HEK293 (cell line): ENCODE measurements around the gene EME1.

ENCODE experiments used
- CTCF ChIA-PET: fragments of 350-600 bp; formaldehyde crosslinking; extraction: SDS; loops from one replicate; lab custom pipeline; 2021; ENCODE audit warnings: antibody characterized with exemption; lab: Yijun Ruan, JAX
- POLR2A ChIA-PET: fragments of 300-600 bp; formaldehyde crosslinking; extraction: SDS; loops from one replicate; lab custom pipeline; 2020; ENCODE audit warnings: antibody characterized with exemption, inconsistent platforms; lab: Yijun Ruan, JAX
- H3K27ac ChIP-seq: fragments of 200-500 bp; sonication (Bioruptor generic); 2 replicates; pipeline ENCODE4 v1.5.1; 2014; ENCODE audit warnings: low read depth, low read length, control low read depth, inconsistent platforms; ENCODE audit errors: extremely low read depth
- H3K36me3 ChIP-seq, 2 experiments: fragments of 200-500 bp in 1 of 2; sonication (Bioruptor generic) in 1 of 2; 1 replicate in 1 of 2; 2 replicates in 1 of 2; pipeline ENCODE4 v1.5.1; 2014 to 2017; ENCODE audit warnings: inconsistent platforms in 2 of 2, low read length in 2 of 2; ENCODE audit not compliant: control insufficient read depth in 2 of 2, insufficient read depth in 1 of 2
- H3K4me1 ChIP-seq: fragments of 200-500 bp; sonication (Bioruptor generic); 2 replicates; pipeline ENCODE4 v1.5.1; 2014; ENCODE audit warnings: mild to moderate bottlenecking, low read length, inconsistent platforms; ENCODE audit not compliant: control insufficient read depth, insufficient read depth
- H3K4me3 ChIP-seq: 2 replicates; pipeline ENCODE4 v1.5.1; 2011; ENCODE audit warnings: low read depth, mild to moderate bottlenecking, control low read depth, low read length, moderate library complexity
- H3K9me3 ChIP-seq: fragments of 200-500 bp; sonication (Bioruptor generic); 2 replicates; pipeline ENCODE4 v1.5.1; 2014; ENCODE audit warnings: low read depth, low read length, inconsistent platforms; ENCODE audit not compliant: control insufficient read depth, insufficient read depth
- GLIS2 ChIP-seq: fragments of 450-650 bp; formaldehyde crosslinking; IDR thresholded peaks from 2 replicates; pipeline ENCODE4 v1.5.1; 2016; ENCODE audit warnings: missing biosample characterization, missing genetic modification characterization
- KLF10 ChIP-seq: fragments of 450-650 bp; IDR thresholded peaks from 2 replicates; pipeline ENCODE4 v1.5.1; 2018; ENCODE audit warnings: missing biosample characterization, mild to moderate bottlenecking, missing genetic modification characterization
- KLF9 ChIP-seq: fragments of 450-650 bp; formaldehyde crosslinking; IDR thresholded peaks from 2 replicates; pipeline ENCODE4 v1.5.1; 2016; ENCODE audit warnings: missing biosample characterization, missing genetic modification characterization, low read depth
- PRDM1 ChIP-seq: fragments of 450-650 bp; formaldehyde crosslinking; IDR thresholded peaks from 2 replicates; pipeline ENCODE4; 2016; ENCODE audit warnings: missing biosample characterization, missing genetic modification characterization
- REPIN1 ChIP-seq: fragments of 450-650 bp; formaldehyde crosslinking; IDR thresholded peaks from 2 replicates; pipeline ENCODE4 v1.5.1; 2017; ENCODE audit warnings: missing biosample characterization, missing genetic modification characterization, low read depth
- SP7 ChIP-seq: fragments of 450-650 bp; formaldehyde crosslinking; IDR thresholded peaks from 2 replicates; pipeline ENCODE4 v1.5.1; 2016; ENCODE audit warnings: missing biosample characterization, missing genetic modification characterization
- YY2 ChIP-seq: fragments of 450-650 bp; formaldehyde crosslinking; IDR thresholded peaks from 2 replicates; pipeline ENCODE4 v1.5.1; 2016; ENCODE audit warnings: missing biosample characterization, missing genetic modification characterization
- ZBTB1 ChIP-seq: fragments of 450-650 bp; formaldehyde crosslinking; IDR thresholded peaks from 2 replicates; pipeline ENCODE4 v1.5.1; 2016; ENCODE audit warnings: missing biosample characterization, missing genetic modification characterization
- ZFHX2 ChIP-seq: fragments of 450-650 bp; formaldehyde crosslinking; conservative IDR thresholded peaks from 2 replicates; pipeline ENCODE4 v1.5.1; 2016; ENCODE audit warnings: missing biosample characterization, missing genetic modification characterization
- ZFP37 ChIP-seq: fragments of 450-650 bp; formaldehyde crosslinking; IDR thresholded peaks from 2 replicates; pipeline ENCODE4 v1.5.1; 2016; ENCODE audit warnings: missing biosample characterization, missing genetic modification characterization
- ZNF112 ChIP-seq: fragments of 450-650 bp; formaldehyde crosslinking; IDR thresholded peaks from 2 replicates; pipeline ENCODE4 v1.5.0; 2017; ENCODE audit warnings: missing biosample characterization, missing genetic modification characterization
- ZNF19 ChIP-seq: fragments of 450-650 bp; formaldehyde crosslinking; IDR thresholded peaks from 2 replicates; pipeline ENCODE4; 2016; ENCODE audit warnings: missing biosample characterization, missing genetic modification characterization, low read depth
- ZNF311 ChIP-seq: fragments of 450-650 bp; formaldehyde crosslinking; IDR thresholded peaks from 2 replicates; pipeline ENCODE4 v1.5.1; 2017; ENCODE audit warnings: missing biosample characterization, missing genetic modification characterization, borderline replicate concordance
- ZNF335 ChIP-seq: fragments of 450-650 bp; formaldehyde crosslinking; conservative IDR thresholded peaks from 2 replicates; pipeline ENCODE4 v1.5.1; 2016; ENCODE audit warnings: missing biosample characterization, missing genetic modification characterization
- ZNF473 ChIP-seq: fragments of 450-650 bp; formaldehyde crosslinking; IDR thresholded peaks from 2 replicates; pipeline ENCODE4 v1.5.1; 2017; ENCODE audit warnings: missing biosample characterization, missing genetic modification characterization
- ZNF501 ChIP-seq: fragments of 450-650 bp; formaldehyde crosslinking; IDR thresholded peaks from 2 replicates; pipeline ENCODE4 v1.5.1; 2016; ENCODE audit warnings: missing biosample characterization, missing genetic modification characterization
- ZNF521 ChIP-seq: fragments of 450-650 bp; formaldehyde crosslinking; IDR thresholded peaks from 2 replicates; pipeline ENCODE4 v1.5.1; 2017; ENCODE audit warnings: missing biosample characterization, mild to moderate bottlenecking, missing genetic modification characterization
- ZNF549 ChIP-seq: fragments of 450-650 bp; IDR thresholded peaks from 2 replicates; pipeline ENCODE4 v1.5.1; 2018; ENCODE audit warnings: missing biosample characterization, missing genetic modification characterization, mild to moderate bottlenecking, inconsistent platforms, moderate library complexity
- ZNF558 ChIP-seq: fragments of 450-650 bp; formaldehyde crosslinking; IDR thresholded peaks from 2 replicates; pipeline ENCODE4 v1.5.1; 2016; ENCODE audit warnings: missing biosample characterization, missing genetic modification characterization
- ZNF561 ChIP-seq: fragments of 450-650 bp; IDR thresholded peaks from 2 replicates; pipeline ENCODE4 v1.5.1; 2018; ENCODE audit warnings: missing biosample characterization, missing genetic modification characterization, borderline replicate concordance
- ZNF660 ChIP-seq: fragments of 450-650 bp; IDR thresholded peaks from 2 replicates; pipeline ENCODE4 v1.5.1; 2018; ENCODE audit warnings: missing biosample characterization, mild to moderate bottlenecking, missing genetic modification characterization
- ZNF670 ChIP-seq: fragments of 450-650 bp; formaldehyde crosslinking; IDR thresholded peaks from 2 replicates; pipeline ENCODE4 v1.5.1; 2016; ENCODE audit warnings: missing biosample characterization, missing genetic modification characterization, low read depth
- ZNF701 ChIP-seq: fragments of 450-650 bp; formaldehyde crosslinking; IDR thresholded peaks from 2 replicates; pipeline ENCODE4 v1.5.1; 2016; ENCODE audit warnings: missing biosample characterization, missing genetic modification characterization
- ZNF785 ChIP-seq: fragments of 450-650 bp; formaldehyde crosslinking; IDR thresholded peaks from 2 replicates; pipeline ENCODE4 v1.5.1; 2016; ENCODE audit warnings: missing biosample characterization, missing genetic modification characterization
- ZXDB ChIP-seq: fragments of 450-650 bp; formaldehyde crosslinking; IDR thresholded peaks from 2 replicates; pipeline ENCODE4 v1.5.1; 2016; ENCODE audit warnings: missing biosample characterization, missing genetic modification characterization
- TF ChIP-seq, protein P1 (sequence below): fragments of 450-650 bp; formaldehyde crosslinking; IDR thresholded peaks from 2 replicates; pipeline ENCODE4 v1.5.1; 2016; ENCODE audit warnings: missing biosample characterization, missing genetic modification characterization
- TF ChIP-seq, protein P2 (sequence below): fragments of 450-650 bp; formaldehyde crosslinking; IDR thresholded peaks from 2 replicates; pipeline ENCODE4 v1.5.1; 2017; ENCODE audit warnings: missing biosample characterization, missing genetic modification characterization
- TF ChIP-seq, protein P3 (sequence below): fragments of 450-650 bp; formaldehyde crosslinking; IDR thresholded peaks from 2 replicates; pipeline ENCODE4 v1.5.1; 2016; ENCODE audit warnings: missing biosample characterization, missing genetic modification characterization

Gene EME1

DNA sequence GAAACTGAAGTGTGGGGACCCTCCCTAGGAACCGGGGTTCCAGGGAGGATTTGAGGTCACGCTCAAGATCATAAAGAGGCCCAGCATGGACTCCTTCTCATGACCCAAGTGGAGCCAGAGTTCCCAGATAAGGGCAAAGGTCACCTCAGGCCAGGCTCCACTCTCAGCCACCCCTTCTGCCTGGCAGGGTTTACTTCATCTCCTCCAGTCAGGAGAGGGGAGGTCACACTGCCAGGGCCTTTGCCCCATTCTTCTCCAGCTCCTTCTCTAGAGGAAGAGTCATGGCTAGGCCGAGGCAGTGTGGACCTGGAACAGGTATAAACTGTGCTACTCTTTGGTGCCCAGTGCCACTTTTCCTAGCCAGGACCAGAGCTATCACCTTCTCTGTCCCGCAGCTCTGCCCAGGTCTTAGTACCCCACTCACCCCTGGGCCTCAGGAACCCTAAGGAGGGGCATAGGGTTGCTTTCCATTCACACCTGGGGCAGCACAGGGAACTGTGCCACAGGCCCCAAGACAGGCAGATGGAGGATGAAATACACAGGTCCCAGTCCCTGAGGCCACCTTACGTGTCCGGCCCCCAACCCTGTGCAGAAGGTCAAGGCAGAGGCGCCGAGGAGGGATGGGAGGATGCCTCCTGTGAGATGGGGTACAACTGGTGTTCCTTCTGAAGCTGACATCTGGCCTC is 52.1 kb downstream of the EME1 start:
- POLR2A ChIA-PET = interaction anchor here (0.9 to 1.5 kb wide), 2 partner anchors 10 to 35 kb away, joined by 3 to 4 read pairs; no protein-coding TSS in a partner anchor
- H3K27ac ChIP-seq = peak overlapping the region; percentile 71; the same call in 1 of the 2 replicates
- H3K9me3 ChIP-seq = no peaks in the 10 kb centered on the region
- H3K36me3 ChIP-seq = peaks cover 0 to 5% of the 10 kb centered on the region in 2 experiments; a peak in 1 of 3 replicates
- no peak overlapping the region for H3K4me3 ChIP-seq
- peaks cover 10% of the 10 kb centered on the region; the same call in 1 of the 2 replicates for H3K4me1 ChIP-seq
- TF ChIP-seq YY2 (tag by site-specific recombination) = no peak
- TF ChIP-seq KLF9 (tag by site-specific recombination) = no peak
- TF ChIP-seq, protein P1, sequence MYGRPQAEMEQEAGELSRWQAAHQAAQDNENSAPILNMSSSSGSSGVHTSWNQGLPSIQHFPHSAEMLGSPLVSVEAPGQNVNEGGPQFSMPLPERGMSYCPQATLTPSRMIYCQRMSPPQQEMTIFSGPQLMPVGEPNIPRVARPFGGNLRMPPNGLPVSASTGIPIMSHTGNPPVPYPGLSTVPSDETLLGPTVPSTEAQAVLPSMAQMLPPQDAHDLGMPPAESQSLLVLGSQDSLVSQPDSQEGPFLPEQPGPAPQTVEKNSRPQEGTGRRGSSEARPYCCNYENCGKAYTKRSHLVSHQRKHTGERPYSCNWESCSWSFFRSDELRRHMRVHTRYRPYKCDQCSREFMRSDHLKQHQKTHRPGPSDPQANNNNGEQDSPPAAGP = no peak
- peak; percentile 92 for TF ChIP-seq ZNF558 (tag by site-specific recombination)
- 0 out of 2 replicates have a peak, but pooled peaks have one; percentile 8 for TF ChIP-seq ZXDB
- no peak for TF ChIP-seq ZNF19
- no peak for TF ChIP-seq REPIN1 (tag by site-specific recombination)
- TF ChIP-seq ZNF335 (tag by site-specific recombination) = no peak
- TF ChIP-seq, all 188 proteins: peak for 2
- CTCF ChIA-PET = interaction anchor here (0.5 to 9.9 kb wide), 3 partner anchors 9 to 1540 kb away, joined by 3 to 71 read pairs (median 6); partner anchors contain the start of gene LRRC59

DNA sequence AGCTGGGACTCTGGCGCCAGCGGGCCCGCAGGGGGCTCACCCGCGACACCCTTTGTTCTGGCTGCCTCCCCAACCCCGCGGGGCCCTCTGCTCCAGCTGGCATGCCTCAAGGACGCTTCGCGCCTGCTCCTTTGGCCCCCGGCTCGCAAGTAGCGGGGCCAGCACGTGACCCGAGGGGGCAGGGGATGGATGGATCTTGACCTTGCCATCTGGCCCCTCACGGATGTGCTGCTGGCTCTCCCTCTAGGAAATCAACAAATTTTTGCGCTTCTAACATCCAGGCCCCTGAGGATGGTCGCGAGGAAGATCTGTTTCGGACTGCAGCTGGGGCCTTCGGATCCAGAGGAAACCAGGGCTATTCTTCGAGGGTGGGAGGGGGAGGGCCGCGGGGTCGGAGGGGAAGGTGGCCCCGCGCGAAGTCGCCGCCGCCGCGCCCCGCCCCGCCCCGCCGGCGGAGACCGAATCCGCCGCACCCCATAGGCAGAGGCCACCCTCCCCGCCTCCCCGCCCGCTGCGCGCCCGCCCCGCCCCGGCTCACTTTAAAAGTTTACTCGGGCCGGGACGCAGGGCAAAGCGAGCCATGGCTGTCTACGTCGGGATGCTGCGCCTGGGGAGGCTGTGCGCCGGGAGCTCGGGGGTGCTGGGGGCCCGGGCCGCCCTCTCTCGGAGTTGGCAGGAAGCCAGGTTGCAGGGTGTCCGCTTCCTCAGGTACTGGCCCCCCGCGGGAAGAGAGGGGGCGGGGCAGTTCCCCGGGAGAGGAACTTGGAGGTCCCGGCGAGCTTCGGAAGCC is 52.8 kb downstream of the EME1 start, which contains the start of gene ACSF2:
Gene ACSF2, plus strand, starts transcription at position 537 of the 790 bp plus-strand sequence. Its CDS starts 44 bp downstream, at position 581.
- CTCF ChIA-PET = interaction anchor here (0.5 to 9.9 kb wide), 4 partner anchors 10 to 1540 kb away, joined by 3 to 71 read pairs (median 5); partner anchors contain the start of gene LRRC59
- H3K36me3 ChIP-seq = peaks cover 0 to 5% of the 10 kb centered on the region in 2 experiments; a peak in 1 of 3 replicates
- peak within 1 kb of the TSS; percentile 71 for H3K27ac ChIP-seq
- no peaks in the 10 kb centered on the region for H3K9me3 ChIP-seq
- POLR2A ChIA-PET = interaction anchor here (0.5 to 1.5 kb wide), 12 partner anchors 10 to 265 kb away, joined by 3 to 11 read pairs (median 4); partner anchors contain the start of genes LRRC59 and RSAD1
- peaks cover 10% of the 10 kb centered on the region; the same call in 1 of the 2 replicates for H3K4me1 ChIP-seq
- H3K4me3 ChIP-seq = peak within 1 kb of the TSS; percentile 72
- TF ChIP-seq ZNF521 (no peak), ZNF670 (tag by site-specific recombination) (no peak), ZNF660 (tag by site-specific recombination) (0 out of 2 replicates have a peak, but pooled peaks have one; percentile 50), ZNF112 (tag by site-specific recombination) (no peak), SP7 (0 out of 2 replicates have a peak, but pooled peaks have one; percentile 31), ZNF701 (no peak), KLF10 (tag by site-specific recombination) (peak; percentile 63; the same call in 1 of the 2 replicates), ZNF785 (no peak), ZBTB1 (tag by site-specific recombination) (no peak), ZNF311 (tag by site-specific recombination) (no peak), ZFHX2 (tag by site-specific recombination) (no peak), ZNF501 (tag by site-specific recombination) (no peak), ZFP37 (tag by site-specific recombination) (no peak), GLIS2 (tag by site-specific recombination) (peak; percentile 81), PRDM1 (tag by site-specific recombination) (no peak), ZNF473 (no peak), ZNF561 (tag by site-specific recombination) (no peak; the same call in 1 of the 2 replicates), ZNF549 (tag by site-specific recombination) (no peak)
- TF ChIP-seq, protein P2, sequence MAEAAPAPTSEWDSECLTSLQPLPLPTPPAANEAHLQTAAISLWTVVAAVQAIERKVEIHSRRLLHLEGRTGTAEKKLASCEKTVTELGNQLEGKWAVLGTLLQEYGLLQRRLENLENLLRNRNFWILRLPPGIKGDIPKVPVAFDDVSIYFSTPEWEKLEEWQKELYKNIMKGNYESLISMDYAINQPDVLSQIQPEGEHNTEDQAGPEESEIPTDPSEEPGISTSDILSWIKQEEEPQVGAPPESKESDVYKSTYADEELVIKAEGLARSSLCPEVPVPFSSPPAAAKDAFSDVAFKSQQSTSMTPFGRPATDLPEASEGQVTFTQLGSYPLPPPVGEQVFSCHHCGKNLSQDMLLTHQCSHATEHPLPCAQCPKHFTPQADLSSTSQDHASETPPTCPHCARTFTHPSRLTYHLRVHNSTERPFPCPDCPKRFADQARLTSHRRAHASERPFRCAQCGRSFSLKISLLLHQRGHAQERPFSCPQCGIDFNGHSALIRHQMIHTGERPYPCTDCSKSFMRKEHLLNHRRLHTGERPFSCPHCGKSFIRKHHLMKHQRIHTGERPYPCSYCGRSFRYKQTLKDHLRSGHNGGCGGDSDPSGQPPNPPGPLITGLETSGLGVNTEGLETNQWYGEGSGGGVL (tag by site-specific recombination) = peak; percentile 45; the same call in 1 of the 2 replicates
- TF ChIP-seq, protein P3, sequence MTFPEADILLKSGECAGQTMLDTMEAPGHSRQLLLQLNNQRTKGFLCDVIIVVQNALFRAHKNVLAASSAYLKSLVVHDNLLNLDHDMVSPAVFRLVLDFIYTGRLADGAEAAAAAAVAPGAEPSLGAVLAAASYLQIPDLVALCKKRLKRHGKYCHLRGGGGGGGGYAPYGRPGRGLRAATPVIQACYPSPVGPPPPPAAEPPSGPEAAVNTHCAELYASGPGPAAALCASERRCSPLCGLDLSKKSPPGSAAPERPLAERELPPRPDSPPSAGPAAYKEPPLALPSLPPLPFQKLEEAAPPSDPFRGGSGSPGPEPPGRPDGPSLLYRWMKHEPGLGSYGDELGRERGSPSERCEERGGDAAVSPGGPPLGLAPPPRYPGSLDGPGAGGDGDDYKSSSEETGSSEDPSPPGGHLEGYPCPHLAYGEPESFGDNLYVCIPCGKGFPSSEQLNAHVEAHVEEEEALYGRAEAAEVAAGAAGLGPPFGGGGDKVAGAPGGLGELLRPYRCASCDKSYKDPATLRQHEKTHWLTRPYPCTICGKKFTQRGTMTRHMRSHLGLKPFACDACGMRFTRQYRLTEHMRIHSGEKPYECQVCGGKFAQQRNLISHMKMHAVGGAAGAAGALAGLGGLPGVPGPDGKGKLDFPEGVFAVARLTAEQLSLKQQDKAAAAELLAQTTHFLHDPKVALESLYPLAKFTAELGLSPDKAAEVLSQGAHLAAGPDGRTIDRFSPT (tag by site-specific recombination) = 0 out of 2 replicates have a peak, but pooled peaks have one; percentile 23
